Mesangial cell (primary cell): ENCODE data around the gene RIN3. TPM values are rescaled to one million over a fixed set of nuclear protein-coding genes. Genes with fewer than 3 reads are reported as not detected.

Experiments
- total RNA-seq: library from RNA; depleted of rRNA; stranded (reverse); fragments of >200 nt; gene quantifications from 2 replicates; pipeline ENCODE4 v1.2.3, GENCODE V29; 2015

RIN3 gene
- 5.4 and 8.1 TPM in 2 replicates for total RNA-seq

DNA sequence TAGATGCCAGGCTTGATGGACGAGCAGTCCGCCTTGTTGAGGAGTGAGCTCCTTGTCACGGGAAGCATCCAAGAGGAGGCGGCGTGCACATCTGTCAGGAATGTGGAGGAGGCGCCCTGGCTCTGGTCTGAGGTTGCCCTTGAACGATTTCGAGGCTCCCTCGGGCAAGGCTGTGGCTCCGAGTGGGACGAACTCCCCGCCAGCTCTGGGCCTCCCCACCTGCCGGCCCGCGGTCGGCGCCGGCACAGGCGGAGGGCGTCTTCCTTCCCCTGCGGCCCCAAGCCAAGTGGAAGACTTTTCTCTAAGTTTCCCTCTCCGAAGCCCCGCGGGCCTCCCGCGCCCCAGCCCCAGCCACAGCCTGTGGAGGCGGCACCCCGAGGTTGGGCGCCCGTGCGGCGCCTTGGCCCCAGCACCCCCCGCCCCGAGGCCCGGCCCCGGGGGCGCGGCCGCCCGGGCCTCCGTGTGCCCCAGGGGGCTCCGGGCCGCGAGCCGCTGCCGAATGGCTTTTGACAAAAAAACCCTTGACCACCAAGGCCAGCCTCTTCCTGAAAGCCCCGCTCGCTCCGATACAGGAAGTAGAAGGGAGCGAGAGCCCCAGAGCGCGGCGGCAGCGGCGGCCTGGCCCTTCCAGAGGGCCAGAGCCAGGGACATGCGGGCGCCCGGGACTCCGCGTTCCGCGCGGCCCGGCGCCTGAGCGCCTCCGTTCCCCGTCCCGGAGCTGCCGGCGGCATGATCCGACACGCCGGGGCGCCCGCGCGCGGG lies at the start of gene RIN3:
Gene RIN3, plus strand, starts transcription at position 578 of the 762 bp plus-strand sequence. Its CDS starts 152 bp downstream, at position 730.

Other genes starting within 250 kb of the RIN3 start
- not detected in 2 replicates for gene SLC24A4, start 190.6 kb upstream of the RIN3 start, total RNA-seq
- gene LGMN, start 234.8 kb downstream of the RIN3 start, total RNA-seq = 47.6 and 84.4 TPM in 2 replicates